HG03066 (cell line): ENCODE data around the gene FARP1.
A peak's percentile ranks its signal among the peaks of the same experiment; 100 is the strongest.

Experiments
- ATAC-seq: cut with Tn5 transposase; IDR thresholded peaks from one replicate; pipeline ENCODE4 v1.9.1; 2021; ENCODE audit warnings: low read depth; ENCODE audit not compliant: unreplicated experiment

The FARP1 gene

GRCh38 chr13:98129059-98129746 lies 13.7 kb upstream of the FARP1 start:
- ATAC-seq, result no peak

- peak; percentile 86 for ATAC-seq
Observed at GRCh38 chr13:98133946-98134345, 8.9 kb upstream of the FARP1 start.

- no peak for ATAC-seq
Observed at GRCh38 chr13:98134901-98135300, 8.0 kb upstream of the FARP1 start.

GRCh38 chr13:98141091-98141490 lies 1.8 kb upstream of the FARP1 start:
- ATAC-seq, result no peak

- ATAC-seq, result peak; percentile 12
Observed at GRCh38 chr13:98141509-98142379, 1.1 kb upstream of the FARP1 start.

- ATAC-seq, result peak; percentile 29
Observed at GRCh38 chr13:98143157-98143553, 261 bp downstream of the FARP1 start.

- peak; percentile 12 for ATAC-seq
Observed at GRCh38 chr13:98143601-98144026, 720 bp downstream of the FARP1 start.

GRCh38 chr13:98144027-98144741 lies 1.3 kb downstream of the FARP1 start:
- no peak for ATAC-seq

- no peak for ATAC-seq
Observed at GRCh38 chr13:98144801-98145350, 2.0 kb downstream of the FARP1 start.

GRCh38 chr13:98147521-98147920 lies 4.6 kb downstream of the FARP1 start:
- no peak for ATAC-seq

- no peak for ATAC-seq
Observed at GRCh38 chr13:98150832-98151479, 8.1 kb downstream of the FARP1 start.

GRCh38 chr13:98155475-98156109 lies 12.7 kb downstream of the FARP1 start:
- ATAC-seq, result no peak

GRCh38 chr13:98156259-98156658 lies 13.4 kb downstream of the FARP1 start:
- ATAC-seq, result no peak

GRCh38 chr13:98157188-98157587 lies 14.3 kb downstream of the FARP1 start:
- ATAC-seq, result no peak

GRCh38 chr13:98157609-98158008 lies 14.7 kb downstream of the FARP1 start:
- ATAC-seq, result no peak

- ATAC-seq, result no peak
Observed at GRCh38 chr13:98158172-98158899, 15.4 kb downstream of the FARP1 start.

- no peak for ATAC-seq
Observed at GRCh38 chr13:98162935-98163334, 20.0 kb downstream of the FARP1 start.

GRCh38 chr13:98169331-98169730 lies 26.4 kb downstream of the FARP1 start:
- ATAC-seq, result no peak

GRCh38 chr13:98171900-98172589 lies 29.2 kb downstream of the FARP1 start:
- no peak for ATAC-seq
